Measurements from ENCODE around the gene KIF4B.
A peak's percentile ranks its signal among the peaks of the same experiment; 100 is the strongest.

KIF4B gene

GRCh38 chr5:155013526-155013925 lies at the start of gene KIF4B:
Gene KIF4B (plus strand): TSS chr5:155013755. CDS start chr5:155013860, 105 bp downstream.
- no peak for DNase-seq (ENCODE audit: low read depth)
- H3K4me3 ChIP-seq (ENCODE audit: low read depth, low read length): no peak within 1 kb of the TSS
- TF ChIP-seq CTCF (IDR thresholded peaks at IDR 0.05; ENCODE audit: low read depth, low read length, missing control alignments): no peak
- in situ Hi-C loops (cut with HindIII; ENCODE audit: low sequenced_read_pairs): no loop called here

- in situ Hi-C loops (cut with HindIII; ENCODE audit: low sequenced_read_pairs): no loop called here
- no peak for TF ChIP-seq CTCF (IDR thresholded peaks at IDR 0.05; ENCODE audit: low read depth, low read length, missing control alignments)
- no peak for DNase-seq (ENCODE audit: low read depth)
- H3K4me3 ChIP-seq (ENCODE audit: low read depth, low read length): no peak overlapping the region
These were observed 47.3 kb upstream of the KIF4B start for GRCh38 chr5:154966081-154966841.

- in situ Hi-C loops (cut with HindIII; ENCODE audit: low sequenced_read_pairs): no loop called here
- TF ChIP-seq CTCF (IDR thresholded peaks at IDR 0.05; ENCODE audit: low read depth, low read length, missing control alignments): no peak
- no peak overlapping the region for H3K4me3 ChIP-seq (ENCODE audit: low read depth, low read length)
- DNase-seq (ENCODE audit: low read depth): no peak
These were observed 46.7 kb upstream of the KIF4B start for GRCh38 chr5:154966874-154967273.

- no peak for DNase-seq (ENCODE audit: low read depth)
These were observed 46.0 kb upstream of the KIF4B start for GRCh38 chr5:154967421-154968024.

GRCh38 chr5:154968953-154969352 lies 44.6 kb upstream of the KIF4B start:
- in situ Hi-C loops (cut with HindIII; ENCODE audit: low sequenced_read_pairs): no loop called here
- no peak for DNase-seq (ENCODE audit: low read depth)
- TF ChIP-seq CTCF (IDR thresholded peaks at IDR 0.05; ENCODE audit: low read depth, low read length, missing control alignments): no peak
- no peak overlapping the region for H3K4me3 ChIP-seq (ENCODE audit: low read depth, low read length)

More at GRCh38 chr5:154967421-154968024, 46.0 kb upstream of the KIF4B start:
- H3K4me3 ChIP-seq (ENCODE audit: low read depth, low read length): no peak overlapping the region
- in situ Hi-C loops (cut with HindIII; ENCODE audit: low sequenced_read_pairs): no loop called here
- peak; percentile 54 for TF ChIP-seq CTCF (IDR thresholded peaks at IDR 0.05; ENCODE audit: low read depth, low read length, missing control alignments)

GRCh38 chr5:154970759-154971158 lies 42.8 kb upstream of the KIF4B start:
- H3K4me3 ChIP-seq (ENCODE audit: low read depth, low read length): no peak overlapping the region
- no peak for TF ChIP-seq CTCF (IDR thresholded peaks at IDR 0.05; ENCODE audit: low read depth, low read length, missing control alignments)
- in situ Hi-C loops (cut with HindIII; ENCODE audit: low sequenced_read_pairs): no loop called here
- DNase-seq (ENCODE audit: low read depth): no peak

All from astrocyte of the cerebellum (primary cell).